Right cardiac atrium (tissue), 5 donors: ENCODE results near the gene TRIM54. TPM values are rescaled to one million over a fixed set of nuclear protein-coding genes. Genes with fewer than 3 reads are reported as not detected.
A peak's percentile ranks its signal among the peaks of the same experiment; 100 is the strongest.
"Not testable (repeated sequence)": the region's sequence is repeated elsewhere in the genome, so short reads cannot be mapped to it uniquely, and the experiment has no call there.

Experiments used
- ATAC-seq, 2 donors: fragments of 200-7000 bp; cut with Tn5 transposase; one replicate each; pipeline versions ENCODE4 v1.8.0 to v1.9.1; 2020; ENCODE audit warnings: moderate library complexity in 2 of 2, mild to moderate bottlenecking in 1 of 2
- DNase-seq, 3 donors: peaks; one replicate each; pipeline ENCODE4 v3.0.0-alpha.2; 2020
- H3K27ac ChIP-seq: one replicate; pipeline ENCODE4 v1.5.1; 2013; ENCODE audit warnings: mild to moderate bottlenecking, low read length, control low read depth, moderate library complexity
- H3K27me3 ChIP-seq: one replicate; pipeline ENCODE4 v1.6.1; 2013; ENCODE audit not compliant: control insufficient read depth, insufficient read depth
- H3K4me1 ChIP-seq: one replicate; pipeline ENCODE4 v1.6.1; 2013; ENCODE audit warnings: low read length; ENCODE audit not compliant: control insufficient read depth, insufficient read depth
- H3K4me3 ChIP-seq: one replicate; pipeline ENCODE4 v1.5.1; 2013; ENCODE audit warnings: low read length, control low read depth
- H3K9me3 ChIP-seq: one replicate; pipeline ENCODE4 v1.6.1; 2013; ENCODE audit warnings: low read length; ENCODE audit not compliant: control insufficient read depth
- WGBS: extraction: QIAGEN DNeasy Blood & Tissue Kit; methylation state at CpG from one replicate; pipeline ENCODE4 v1.1.7; 2013; 5-methylcytosine and 5-hydroxymethylcytosine counted together
- intact Hi-C, 4 donors: fragments of 100-400 bp; cut with DNase I; formaldehyde crosslinking; loops; one replicate each; pipeline versions ENCODE4 v1.11.0 to v1.14.0; 2022 to 2023
- polyA plus RNA-seq: library from polyadenylated mRNA; stranded (reverse); fragments of 200-250 nt; gene quantifications from one replicate; pipeline ENCODE4 v1.2.3, GENCODE V29; 2013
- total RNA-seq, 4 donors: library from RNA; stranded (reverse); fragmentation: NEBNext Ultra II Directional; extraction: Animal tissue kit (Norgen Biotek cat#: 25700); gene quantifications; one replicate each; pipeline ENCODE4 v1.2.1, GENCODE V29; 2021
- donor health status: healthy with polysubstance abuse.
- donor health status: DM: no; HTN: yes; CAD: no.
- donor health status: DM: no; HTN: no; CAD: no.
- donor health status: DM: no; HTN: yes; CAD: no; lungs with severe emphysema.
- donor health status: DM: yes; HTN: yes; CAD: no.

Gene TRIM54
- total and polyA plus RNA-seq, 5 donors, result 101 to 188 (median 144) TPM

- Histone ChIP-seq H3K4me3 (no peak overlapping the region), H3K9me3 (no peaks in the 10 kb centered on the region), H3K27ac (no peak overlapping the region), H3K27me3 (no peaks in the 10 kb centered on the region), H3K4me1 (no peaks in the 10 kb centered on the region)
- WGBS, result 95% methylated on average over 7 of the region's 7 CpGs
- ATAC-seq, result no peak
- DNase-seq, result no peak
- intact Hi-C loops, result no loop called here
Measured at GRCh38 chr2:27336173-27336572, 53.9 kb downstream of the TRIM54 start.

DNA sequence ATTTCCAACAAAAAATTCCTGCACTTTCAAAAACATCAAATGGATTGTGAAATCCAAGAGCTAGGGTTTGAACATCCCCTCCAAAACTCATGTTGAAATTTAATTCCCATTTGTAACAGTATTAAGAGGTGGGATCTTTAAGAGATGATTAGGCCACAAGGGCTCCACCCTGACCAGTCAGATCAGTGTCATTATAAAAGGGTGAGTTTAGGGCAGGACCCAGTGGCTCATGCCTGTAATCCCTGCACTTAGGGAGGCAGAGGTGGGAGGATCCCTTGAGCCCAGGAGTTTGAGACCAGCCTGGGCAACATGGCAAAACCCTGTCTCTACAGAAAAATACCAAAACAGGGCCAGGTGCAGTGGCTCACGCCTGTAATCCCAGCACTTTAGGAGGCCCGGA, 65.4 kb downstream of the TRIM54 start:
- no peaks in the 10 kb centered on the region for H3K27me3 ChIP-seq
- no peak overlapping the region for H3K4me3 ChIP-seq
- WGBS, result 95% methylated on average over 2 of the region's 2 CpGs
- no peak for ATAC-seq
- H3K9me3 ChIP-seq, result no peaks in the 10 kb centered on the region
- H3K4me1 ChIP-seq, result no peaks in the 10 kb centered on the region
- no peak overlapping the region for H3K27ac ChIP-seq
- intact Hi-C loops, result no loop called here
- DNase-seq, result no peak

DNA sequence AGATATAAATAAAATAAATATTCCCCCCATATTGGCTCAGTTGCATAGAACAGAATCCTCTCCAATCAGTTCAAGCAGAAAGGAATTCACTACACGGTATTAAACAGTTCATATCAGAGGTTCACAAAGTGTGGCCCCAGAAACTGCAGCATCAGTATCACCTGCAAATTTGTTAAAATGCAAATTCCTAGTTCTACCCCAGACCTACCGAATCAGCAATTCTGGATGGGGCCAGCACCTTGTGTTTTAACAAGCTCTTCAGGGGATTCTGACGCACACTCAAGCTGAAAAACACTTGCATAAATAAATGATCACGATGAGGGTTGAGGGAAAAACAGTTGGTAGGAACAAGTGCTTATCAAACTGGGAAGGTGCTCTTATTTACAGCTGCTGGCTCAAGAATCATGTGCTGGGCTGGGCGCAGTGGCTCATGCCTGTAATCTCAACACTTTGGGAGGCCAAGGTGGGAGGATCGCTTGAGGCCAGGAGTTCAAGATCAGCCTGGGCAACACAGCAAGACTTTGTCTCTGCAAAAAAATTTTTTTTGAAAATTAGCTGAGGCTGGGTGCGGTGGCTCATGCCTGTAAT, 68.0 kb downstream of the TRIM54 start:
- 84% methylated on average over 7 of the region's 7 CpGs for WGBS
- Histone ChIP-seq H3K9me3 (no peaks in the 10 kb centered on the region), H3K4me1 (no peaks in the 10 kb centered on the region), H3K27me3 (no peaks in the 10 kb centered on the region), H3K27ac (no peak overlapping the region), H3K4me3 (no peak overlapping the region)
- intact Hi-C loops, result no loop called here
- ATAC-seq, result no peak
- DNase-seq, result no peak

DNA sequence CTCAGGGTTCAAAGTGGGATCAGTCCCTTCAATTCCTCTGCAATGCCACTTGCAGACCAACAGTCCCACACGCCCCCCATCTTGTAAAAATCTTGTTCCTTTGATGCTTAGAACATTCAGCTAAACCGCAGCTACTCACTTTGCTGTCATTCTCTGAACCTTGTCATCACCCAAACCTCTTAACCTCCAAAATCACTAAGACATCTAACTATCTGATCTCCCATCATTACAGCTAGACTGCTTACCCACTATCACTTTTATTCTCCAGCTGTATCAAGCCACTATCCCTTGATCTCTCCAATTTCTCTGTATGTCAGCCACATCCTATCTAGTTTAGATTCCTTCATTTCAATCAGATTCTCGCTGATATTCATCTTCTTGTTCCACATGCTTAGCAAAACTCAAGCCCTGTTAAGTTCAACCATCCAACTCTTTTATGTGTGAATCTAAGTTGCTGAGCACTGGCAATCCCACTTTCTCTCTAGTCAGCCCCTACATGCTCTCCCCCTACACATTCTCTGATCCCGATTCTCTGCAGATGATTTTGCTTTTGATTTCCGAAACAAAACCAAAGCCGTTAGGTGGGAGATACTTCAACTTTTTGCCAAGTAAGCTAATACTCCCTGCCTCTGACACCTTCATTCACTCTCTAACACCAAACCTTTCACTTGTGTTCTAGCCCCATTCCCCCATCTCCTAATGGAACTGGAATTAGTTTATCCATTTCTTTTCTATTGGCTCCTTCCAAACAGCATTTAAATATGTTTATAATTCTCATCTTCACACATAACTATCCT, 69.8 kb downstream of the TRIM54 start:
- Histone ChIP-seq H3K4me3 (no peak overlapping the region), H3K9me3 (no peaks in the 10 kb centered on the region), H3K27me3 (no peaks in the 10 kb centered on the region), H3K4me1 (peaks cover 2% of the 10 kb centered on the region), H3K27ac (no peak overlapping the region)
- WGBS, result 81% methylated on average over 6 of the region's 6 CpGs
- intact Hi-C loops, result no loop called here
- ATAC-seq, result no peak
- no peak for DNase-seq

- intact Hi-C loops, H3K4me1 ChIP-seq, ATAC-seq, DNase-seq, H3K27me3 ChIP-seq, H3K9me3 ChIP-seq, H3K4me3 ChIP-seq, H3K27ac ChIP-seq: not testable (repeated sequence)
- WGBS, result 96% methylated on average over 5 of the region's 5 CpGs
Measured at GRCh38 chr2:27353386-27353761, 71.1 kb downstream of the TRIM54 start.

GRCh38 chr2:27353762-27354596, 71.8 kb downstream of the TRIM54 start:
- WGBS, result 75% methylated on average over 7 of the region's 7 CpGs
- Histone ChIP-seq H3K27ac (no peak overlapping the region), H3K9me3 (no peaks in the 10 kb centered on the region), H3K4me3 (no peak overlapping the region), H3K27me3 (no peaks in the 10 kb centered on the region), H3K4me1 (peaks cover 2% of the 10 kb centered on the region)
- DNase-seq, result no peak
- ATAC-seq, result no peak
- intact Hi-C loops, result no loop called here

DNA sequence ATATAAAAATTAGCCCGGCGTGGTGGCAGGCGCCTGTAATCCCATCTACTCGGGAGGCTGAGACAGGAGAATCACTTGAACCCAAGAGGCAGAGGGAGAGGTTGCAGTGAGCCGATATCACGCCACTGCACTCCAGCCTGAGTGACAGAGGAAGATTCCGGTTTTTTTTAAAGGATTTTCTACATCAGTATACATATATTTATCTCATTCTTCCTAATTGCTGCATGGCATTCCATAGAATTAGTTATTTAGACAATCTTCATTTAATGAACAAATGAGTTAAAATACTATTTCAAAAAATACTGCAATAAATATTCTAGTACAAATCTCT, 72.3 kb downstream of the TRIM54 start:
- Histone ChIP-seq H3K27ac (no peak overlapping the region), H3K27me3 (no peaks in the 10 kb centered on the region), H3K9me3 (no peaks in the 10 kb centered on the region), H3K4me1 (peaks cover 2% of the 10 kb centered on the region), H3K4me3 (no peak overlapping the region)
- WGBS, result 93% methylated on average over 7 of the region's 7 CpGs
- intact Hi-C loops, result no loop called here
- ATAC-seq, result no peak
- peak in 1 of 3 donors; percentile 1 for DNase-seq

DNA sequence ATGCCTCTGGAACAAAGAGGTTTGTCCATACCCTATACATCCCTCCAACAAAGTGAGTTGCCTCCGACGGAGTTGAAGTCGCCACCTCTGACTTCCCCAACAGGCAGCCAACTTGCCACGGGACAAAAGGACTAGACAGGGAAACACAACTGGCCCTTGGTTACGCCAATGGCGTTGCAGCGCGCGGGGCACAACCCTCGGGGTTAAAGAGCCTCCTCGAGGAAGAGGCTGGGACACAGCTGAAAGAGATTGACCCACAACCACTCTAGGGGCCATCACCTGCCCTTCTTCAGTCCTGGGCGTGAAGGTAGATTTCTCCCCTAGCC, 73.8 kb downstream of the TRIM54 start:
- peak; percentile 43 to 70 (median 68) for DNase-seq
- H3K27me3 ChIP-seq, result no peaks in the 10 kb centered on the region
- intact Hi-C loops, result no loop called here
- WGBS, result under 1% methylated on average over 12 of the region's 12 CpGs
- peaks cover 2% of the 10 kb centered on the region for H3K4me1 ChIP-seq
- ATAC-seq, result peak; percentile 19 to 31
- H3K9me3 ChIP-seq, result no peaks in the 10 kb centered on the region
- peak overlapping the region; percentile 96 for H3K27ac ChIP-seq
- peak overlapping the region; percentile 53 for H3K4me3 ChIP-seq

- peak; percentile 97 for ATAC-seq
- peak within 1 kb of the TSS; percentile 96 for H3K27ac ChIP-seq
- DNase-seq, result peak; percentile 95 to 98 (median 97)
- H3K9me3 ChIP-seq, result no peaks in the 10 kb centered on the region
- H3K4me3 ChIP-seq, result peak within 1 kb of the TSS; percentile 53
- intact Hi-C loops, result no loop called here
- WGBS, result under 1% methylated on average over 67 of the region's 67 CpGs
- H3K4me1 ChIP-seq, result peaks cover 2% of the 10 kb centered on the region
- no peaks in the 10 kb centered on the region for H3K27me3 ChIP-seq
Measured at GRCh38 chr2:27356382-27357181, 74.4 kb downstream of the TRIM54 start, which contains the start of gene GTF3C2. GTF3C2 (minus strand) TSS chr2:27356764; CDS start chr2:27343554, 13,210 bp downstream.
